Measurements from ENCODE around the gene HIBCH.
"Not testable (repeated sequence)": the region's sequence is repeated elsewhere in the genome, so short reads cannot be mapped to it uniquely, and the experiment has no call there.

HIBCH gene

GRCh38 chr2:190304404-190304803 is 15.2 kb downstream of the HIBCH start:
- no peak for DNase-seq (ENCODE audit: low read depth)

GRCh38 chr2:190303647-190304046 is 16.0 kb downstream of the HIBCH start:
- peak; percentile 72 for DNase-seq (ENCODE audit: low read depth)

GRCh38 chr2:190302052-190302451 is 17.6 kb downstream of the HIBCH start:
- no peak for DNase-seq (ENCODE audit: low read depth)

- DNase-seq (ENCODE audit: low read depth): no peak
Measured at GRCh38 chr2:190301032-190301431, 18.6 kb downstream of the HIBCH start.

GRCh38 chr2:190297880-190298279 is 21.7 kb downstream of the HIBCH start:
- not testable (repeated sequence) for DNase-seq (ENCODE audit: low read depth)

- no peak for DNase-seq (ENCODE audit: low read depth)
Measured at GRCh38 chr2:190283783-190284182, 35.8 kb downstream of the HIBCH start.

GRCh38 chr2:190280565-190281350 is 38.9 kb downstream of the HIBCH start:
- DNase-seq (ENCODE audit: low read depth): no peak

- DNase-seq (ENCODE audit: low read depth): not testable (repeated sequence)
Measured at GRCh38 chr2:190279256-190280134, 40.1 kb downstream of the HIBCH start.

GRCh38 chr2:190277234-190278112 is 42.2 kb downstream of the HIBCH start:
- DNase-seq (ENCODE audit: low read depth): peak; percentile 59

GRCh38 chr2:190272457-190272842 is 47.2 kb downstream of the HIBCH start:
- DNase-seq (ENCODE audit: low read depth): no peak

GRCh38 chr2:190271783-190272456 is 47.7 kb downstream of the HIBCH start:
- DNase-seq (ENCODE audit: low read depth): peak; percentile 8

- DNase-seq (ENCODE audit: low read depth): peak; percentile 57
Measured at GRCh38 chr2:190270298-190270697, 49.3 kb downstream of the HIBCH start.

GRCh38 chr2:190269699-190270098 is 49.9 kb downstream of the HIBCH start:
- DNase-seq (ENCODE audit: low read depth): not testable (repeated sequence)

GRCh38 chr2:190267302-190267701 is 52.3 kb downstream of the HIBCH start:
- DNase-seq (ENCODE audit: low read depth): peak; percentile 90

GRCh38 chr2:190266314-190266713 is 53.3 kb downstream of the HIBCH start:
- no peak for DNase-seq (ENCODE audit: low read depth)

GRCh38 chr2:190261851-190262250 is 57.8 kb downstream of the HIBCH start:
- no peak for DNase-seq (ENCODE audit: low read depth)

- no peak for DNase-seq (ENCODE audit: low read depth)
Measured at GRCh38 chr2:190256087-190256486, 63.5 kb downstream of the HIBCH start.

GRCh38 chr2:190255676-190256075 is 64.0 kb downstream of the HIBCH start:
- DNase-seq (ENCODE audit: low read depth): no peak

GRCh38 chr2:190254063-190254850 is 65.4 kb downstream of the HIBCH start:
- DNase-seq (ENCODE audit: low read depth): peak; percentile 24

GRCh38 chr2:190250421-190250820 is 69.2 kb downstream of the HIBCH start:
- no peak for DNase-seq (ENCODE audit: low read depth)
